Measurements from ENCODE around the gene RERG. TPM values are rescaled to one million over a fixed set of nuclear protein-coding genes. Genes with fewer than 3 reads are reported as not detected.

RERG gene
- total RNA-seq, 4 donors from 2014 or later, result 2.9 to 16.5 (median 11.4) TPM

GRCh38 chr12:15171012-15171655, 50.1 kb downstream of the RERG start:
- no peak overlapping the region for H3K4me3 ChIP-seq (ENCODE audit: low read depth, poor library complexity, severe bottlenecking)
- intact Hi-C loops (cut with DNase I; ENCODE audit: low total_unique reads), result no loop called here
- WGBS, 2 donors, result 88 to 89% methylated on average over 6 of the region's 6 CpGs
- no peak for TF ChIP-seq POLR2A (IDR thresholded peaks at IDR 0.05)
- no peak for TF ChIP-seq CTCF (IDR thresholded peaks at IDR 0.05)
- no peak for DNase-seq (ENCODE audit: low spot score in 2 of 2)

DNA sequence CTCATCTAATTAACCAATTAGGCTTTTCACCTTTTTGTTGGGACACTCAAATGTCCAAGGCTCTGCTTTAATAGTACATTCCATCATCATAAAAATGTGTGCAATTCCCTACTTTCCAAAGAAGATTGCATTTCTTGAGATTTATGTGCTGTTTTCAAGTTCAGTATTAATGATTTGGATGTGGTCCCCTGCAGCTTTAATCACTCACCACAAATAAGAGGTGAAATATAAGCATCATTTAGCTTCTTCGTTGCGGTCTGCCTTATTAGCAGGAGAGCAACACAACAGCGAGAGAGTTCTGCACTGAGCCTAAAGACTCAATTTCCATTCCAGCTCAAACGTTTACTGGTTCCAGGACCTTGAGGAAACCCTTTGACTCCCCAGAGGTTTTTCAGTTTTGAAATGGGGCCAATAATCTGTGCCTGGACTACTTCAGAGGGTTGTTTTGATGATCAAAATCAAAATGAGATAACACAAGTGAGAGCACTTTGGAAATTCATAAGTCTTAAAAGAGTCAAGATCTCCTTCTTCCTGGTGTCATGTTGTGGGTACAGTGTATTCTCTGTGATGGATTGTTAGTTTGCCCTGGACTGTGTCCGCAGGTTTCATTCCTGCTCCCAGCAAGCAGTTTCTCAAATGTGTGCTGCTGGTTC, 53.1 kb downstream of the RERG start:
- TF ChIP-seq CTCF (IDR thresholded peaks at IDR 0.05) (no peak), POLR2A (IDR thresholded peaks at IDR 0.05) (no peak)
- intact Hi-C loops (cut with DNase I; ENCODE audit: low total_unique reads), result no loop called here
- WGBS, 2 donors, result 79 to 80% methylated on average over 5 of the region's 5 CpGs
- no peak overlapping the region for H3K4me3 ChIP-seq (ENCODE audit: low read depth, poor library complexity, severe bottlenecking)
- DNase-seq (ENCODE audit: low spot score in 2 of 2), result no peak

DNA sequence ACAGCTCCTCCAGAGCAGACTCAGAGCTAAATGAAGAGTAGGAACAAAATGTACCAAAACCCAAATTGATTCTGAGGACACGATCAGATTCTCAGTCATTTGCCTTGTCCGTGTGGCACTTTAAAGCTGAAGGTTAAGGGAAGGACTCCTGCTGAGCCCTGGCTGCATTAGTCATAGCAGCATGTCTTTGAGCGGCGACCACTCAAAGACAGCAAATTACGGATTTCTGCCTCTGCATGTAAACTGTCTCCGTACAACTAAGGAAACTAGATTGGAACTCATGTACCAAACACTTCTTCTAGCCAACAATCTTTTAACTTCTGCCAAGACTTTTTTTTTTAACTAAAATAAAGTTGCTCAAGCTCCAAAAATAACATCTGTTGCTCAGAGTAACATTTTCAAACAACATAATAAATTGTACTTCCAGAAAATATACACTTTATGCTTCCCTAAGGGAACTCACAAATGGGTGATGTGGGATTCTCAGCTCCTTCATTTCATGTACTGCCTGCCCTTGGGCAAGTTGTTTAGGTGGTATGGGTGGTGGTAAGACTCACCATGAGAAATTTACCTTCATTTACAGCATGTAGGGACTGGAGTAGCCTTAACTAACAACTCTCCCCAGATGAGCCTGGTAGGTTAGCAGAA, 56.1 kb downstream of the RERG start:
- 15 to 16% methylated on average over 6 of the region's 6 CpGs for WGBS, 2 donors
- no peak overlapping the region for H3K4me3 ChIP-seq (ENCODE audit: low read depth, poor library complexity, severe bottlenecking)
- DNase-seq (ENCODE audit: low spot score in 2 of 2), result no peak
- TF ChIP-seq CTCF (IDR thresholded peaks at IDR 0.05), result no peak
- no peak for TF ChIP-seq POLR2A (IDR thresholded peaks at IDR 0.05)
- intact Hi-C loops (cut with DNase I; ENCODE audit: low total_unique reads), result no loop called here

DNA sequence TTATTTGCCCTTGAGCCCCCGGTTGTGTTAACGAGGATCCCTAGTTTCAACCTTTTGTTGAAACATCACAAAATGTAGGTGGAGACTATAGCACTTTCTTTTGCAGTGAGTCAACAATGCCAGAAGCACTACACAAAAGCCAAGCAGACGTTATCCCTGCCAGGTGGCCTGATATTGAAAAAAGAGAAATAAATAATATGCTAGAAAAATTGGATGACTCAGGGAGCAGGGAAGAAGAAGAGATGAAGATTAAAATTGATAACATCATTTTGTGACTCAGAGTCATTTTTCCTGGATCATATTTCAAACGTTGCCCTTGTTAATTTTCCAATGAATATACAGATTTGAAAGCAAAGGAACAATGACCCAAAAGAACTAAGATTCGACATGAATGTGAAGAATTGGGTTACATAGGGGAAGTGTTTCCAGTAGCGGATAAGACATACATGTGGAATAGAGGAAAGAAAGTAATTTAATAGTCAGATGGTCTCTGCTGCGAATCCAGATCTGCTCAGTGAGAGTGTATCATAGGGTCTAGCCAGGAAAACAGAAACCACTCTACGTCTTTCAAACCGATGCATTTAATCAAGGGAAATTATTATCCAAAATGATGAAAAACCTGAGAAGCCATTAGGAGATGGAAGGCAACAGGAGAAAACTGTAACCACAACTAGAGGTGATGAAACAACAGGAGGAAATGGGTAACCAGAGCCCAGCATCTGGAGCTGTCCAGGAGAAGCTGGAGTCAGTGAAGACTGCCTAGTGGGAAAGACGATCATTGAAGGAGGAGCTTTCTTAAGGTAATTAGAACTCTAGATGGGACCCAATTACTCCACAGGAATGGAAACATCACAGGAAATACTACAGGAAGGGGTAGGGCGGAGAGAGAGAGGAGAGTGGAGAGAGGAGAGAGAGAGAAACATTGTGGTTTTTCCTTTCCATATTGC, 57.9 kb downstream of the RERG start:
- H3K4me3 ChIP-seq (ENCODE audit: low read depth, poor library complexity, severe bottlenecking), result no peak overlapping the region
- 54 to 56% methylated on average over 11 of the region's 11 CpGs for WGBS, 2 donors
- no peak for DNase-seq (ENCODE audit: low spot score in 2 of 2)
- TF ChIP-seq POLR2A (IDR thresholded peaks at IDR 0.05), result no peak
- TF ChIP-seq CTCF (IDR thresholded peaks at IDR 0.05), result no peak
- intact Hi-C loops (cut with DNase I; ENCODE audit: low total_unique reads), result no loop called here

GRCh38 chr12:15158083-15158482, 63.1 kb downstream of the RERG start:
- WGBS, 2 donors, result 73 to 80% methylated on average over 3 of the region's 3 CpGs
- DNase-seq (ENCODE audit: low spot score in 2 of 2), result no peak
- intact Hi-C loops (cut with DNase I; ENCODE audit: low total_unique reads), result no loop called here
- TF ChIP-seq CTCF (IDR thresholded peaks at IDR 0.05) (no peak), POLR2A (IDR thresholded peaks at IDR 0.05) (no peak)
- H3K4me3 ChIP-seq (ENCODE audit: low read depth, poor library complexity, severe bottlenecking), result no peak overlapping the region

All from lower leg skin (tissue), 4 donors.